Activated naive CD4-positive, alpha-beta T cell treated with anti-CD3 and anti-CD28 coated beads, Interleukin-2, amount 50 U/mL, for 16 hours (primary cell): ENCODE measurements around the gene ASIC4.

ENCODE experiments used
- DNase-seq: peaks from one replicate; pipeline ENCODE4 v3.0.0-alpha.2; 2020

ASIC4 gene

GRCh38 chr2:219554350-219554749 is 40.1 kb downstream of the ASIC4 start:
- DNase-seq, result no peak

GRCh38 chr2:219555956-219556355 is 41.7 kb downstream of the ASIC4 start:
- no peak for DNase-seq

GRCh38 chr2:219556413-219556812 is 42.1 kb downstream of the ASIC4 start:
- no peak for DNase-seq

- no peak for DNase-seq
Measured at GRCh38 chr2:219557320-219557719, 43.0 kb downstream of the ASIC4 start.

GRCh38 chr2:219557791-219558785 is 43.8 kb downstream of the ASIC4 start:
- no peak for DNase-seq

GRCh38 chr2:219559156-219559915 is 45.1 kb downstream of the ASIC4 start:
- DNase-seq, result no peak

- no peak for DNase-seq
Measured at GRCh38 chr2:219560037-219560892, 46.0 kb downstream of the ASIC4 start.

GRCh38 chr2:219560893-219561178 is 46.6 kb downstream of the ASIC4 start:
- DNase-seq, result no peak

- DNase-seq, result no peak
Measured at GRCh38 chr2:219561179-219562048, 47.1 kb downstream of the ASIC4 start.

GRCh38 chr2:219562049-219563020 is 48.1 kb downstream of the ASIC4 start:
- no peak for DNase-seq

- no peak for DNase-seq
Measured at GRCh38 chr2:219563271-219563928, 49.1 kb downstream of the ASIC4 start.

GRCh38 chr2:219565130-219566080 is 51.1 kb downstream of the ASIC4 start:
- DNase-seq, result no peak

GRCh38 chr2:219566640-219567039 is 52.4 kb downstream of the ASIC4 start:
- no peak for DNase-seq

- no peak for DNase-seq
Measured at GRCh38 chr2:219567131-219567530, 52.8 kb downstream of the ASIC4 start.

GRCh38 chr2:219567791-219568361 is 53.6 kb downstream of the ASIC4 start:
- no peak for DNase-seq

GRCh38 chr2:219569041-219569440 is 54.8 kb downstream of the ASIC4 start:
- no peak for DNase-seq

- DNase-seq, result no peak
Measured at GRCh38 chr2:219569635-219570034, 55.4 kb downstream of the ASIC4 start.

GRCh38 chr2:219570194-219570923 is 56.1 kb downstream of the ASIC4 start:
- DNase-seq, result no peak
